OCI-LY3 (cell line): ENCODE results near the gene PARD3B.
"Not testable (repeated sequence)": the region's sequence is repeated elsewhere in the genome, so short reads cannot be mapped to it uniquely, and the experiment has no call there.

ENCODE experiments used
- H2AFZ ChIP-seq: fragments of 200-600, 300-600 bp; shearing (Covaris generic); 2 replicates; pipeline ENCODE4 v1.6.0; 2014; ENCODE audit warnings: antibody characterized with exemption, low read depth, low read length
- H3K27ac ChIP-seq: fragments of 200-600, 300-600 bp; sonication (generic); 2 replicates; pipeline ENCODE4 v1.5.1; 2014; ENCODE audit warnings: mild to moderate bottlenecking, low read length, moderate library complexity, mixed read lengths
- H3K27me3 ChIP-seq: fragments of 200-600, 300-600 bp; sonication (generic); 2 replicates; pipeline ENCODE4 v1.6.1; 2014; ENCODE audit warnings: low read depth, low read length, mixed read lengths
- H3K36me3 ChIP-seq: fragments of 200-600, 300-600 bp; sonication (generic); replicated peaks from 2 replicates; pipeline ENCODE3; 2014; ENCODE audit warnings: low read depth, low read length, mixed read lengths
- H3K4me1 ChIP-seq: fragments of 300-600, 200-600 bp; sonication (generic); 2 replicates; pipeline ENCODE4 v1.6.1; 2014; ENCODE audit warnings: low read length, mixed read lengths
- H3K4me2 ChIP-seq: fragments of 200-600, 300-600 bp; sonication (generic); 2 replicates; pipeline ENCODE4 v1.6.1; 2014; ENCODE audit warnings: low read length, mixed read lengths
- H3K4me3 ChIP-seq: fragments of 300-600, 200-600 bp; sonication (generic); 2 replicates; pipeline ENCODE4 v1.5.1; 2014; ENCODE audit warnings: antibody characterized with exemption, mild to moderate bottlenecking, low read length, moderate library complexity
- H3K79me2 ChIP-seq: fragments of 300-600, 200-600 bp; shearing (Covaris generic); 2 replicates; pipeline ENCODE4 v1.6.1; 2014; ENCODE audit warnings: mild to moderate bottlenecking, low read length, mixed read lengths
- H3K9ac ChIP-seq: fragments of 300-600, 200-600 bp; shearing (Covaris generic); 2 replicates; pipeline ENCODE4 v1.6.0; 2014; ENCODE audit warnings: mild to moderate bottlenecking, low read length, moderate library complexity
- H3K9me3 ChIP-seq: fragments of 200-600, 300-600 bp; shearing (Covaris generic); 2 replicates; pipeline ENCODE4 v1.6.1; 2014; ENCODE audit warnings: low read length, mixed read lengths; ENCODE audit not compliant: insufficient read depth
- H4K20me1 ChIP-seq: fragments of 200-600, 300-600 bp; sonication (generic); 2 replicates; pipeline ENCODE4 v1.6.1; 2016; ENCODE audit warnings: low read length, mixed read lengths; ENCODE audit not compliant: insufficient read depth
- CTCF ChIP-seq: fragments of 200-600, 300-600 bp; sonication (generic); IDR thresholded peaks from 2 replicates; pipeline ENCODE4 v1.5.1; 2014; ENCODE audit warnings: antibody characterized with exemption, low read length, low read depth
- EZH2phosphoT487 ChIP-seq: fragments of 200-600 bp; shearing (Covaris generic); IDR thresholded peaks from 2 replicates; pipeline ENCODE4 v1.6.1; 2018; ENCODE audit warnings: antibody characterized with exemption, mixed run types, low read depth

The PARD3B gene

DNA sequence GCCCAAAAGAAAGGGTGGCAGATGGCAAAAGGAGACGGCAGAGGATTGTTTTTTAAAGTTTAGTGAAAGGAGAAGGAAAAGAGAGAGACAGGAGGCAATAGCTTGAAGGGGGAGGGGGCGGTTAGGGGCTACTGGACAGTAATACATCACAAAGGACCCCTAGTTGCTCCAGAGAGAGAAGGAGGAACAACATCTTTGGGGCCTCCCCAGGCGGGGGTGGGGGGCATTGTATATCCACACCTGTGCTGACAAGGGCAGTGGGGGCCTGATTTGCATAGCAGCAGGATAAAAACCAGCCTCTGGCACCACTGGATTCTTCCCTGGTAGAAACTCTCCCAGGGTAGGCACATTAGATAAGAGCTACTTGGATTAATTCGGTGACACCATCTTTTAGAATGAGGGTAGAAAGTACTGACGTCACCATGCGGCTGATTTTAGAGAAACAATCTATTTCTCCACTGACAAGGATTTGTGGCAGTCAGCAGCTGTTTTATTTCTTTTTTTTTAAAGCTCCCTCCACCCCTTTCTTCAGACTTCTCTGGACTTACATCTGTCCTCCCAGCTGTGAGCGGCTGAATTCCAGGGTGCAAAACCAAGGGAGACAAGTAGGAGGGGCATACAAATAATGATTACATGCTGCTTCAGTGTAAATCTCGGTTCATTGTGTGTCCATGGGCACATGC is 937.3 kb downstream of the PARD3B start:
- no peaks in the 10 kb centered on the region for H3K9me3 ChIP-seq
- H2AFZ ChIP-seq, result no peak overlapping the region
- H3K27me3 ChIP-seq, result peaks cover 17% of the 10 kb centered on the region
- H3K4me3 ChIP-seq, result no peak overlapping the region
- no peaks in the 10 kb centered on the region for H3K36me3 ChIP-seq
- no peaks in the 10 kb centered on the region for H3K4me1 ChIP-seq
- TF ChIP-seq EZH2phosphoT487 (no peak), CTCF (no peak)
- no peaks in the 10 kb centered on the region for H3K79me2 ChIP-seq
- no peak overlapping the region for H3K9ac ChIP-seq
- H4K20me1 ChIP-seq, result no peaks in the 10 kb centered on the region
- H3K27ac ChIP-seq, result no peak overlapping the region
- no peak overlapping the region for H3K4me2 ChIP-seq

- no peak overlapping the region for H3K4me3 ChIP-seq
- no peaks in the 10 kb centered on the region for H3K79me2 ChIP-seq
- H3K4me2 ChIP-seq, result no peak overlapping the region
Measured at GRCh38 chr2:205483095-205483494, 937.8 kb downstream of the PARD3B start.

DNA sequence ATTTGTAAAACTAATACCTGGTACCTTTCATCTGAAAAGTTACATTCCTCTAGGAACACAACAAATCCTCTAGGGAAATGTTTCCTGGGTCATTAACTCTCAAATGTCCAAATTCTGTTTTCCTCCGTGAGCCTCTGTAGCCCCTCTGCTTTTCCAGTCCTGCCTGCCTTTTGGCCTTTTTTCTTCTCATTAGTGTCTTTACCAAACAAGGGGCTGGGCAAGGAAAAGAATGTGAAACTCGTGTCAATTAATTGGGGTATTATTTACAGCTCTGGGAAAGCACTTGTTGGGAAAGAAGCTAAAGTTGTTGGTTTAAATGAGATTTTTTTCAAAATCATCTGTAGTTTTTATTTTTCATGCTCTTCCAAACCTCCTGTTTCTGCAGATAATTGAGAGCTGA is 938.9 kb downstream of the PARD3B start:
- TF ChIP-seq CTCF (no peak), EZH2phosphoT487 (no peak)
- Histone ChIP-seq H3K36me3 (no peaks in the 10 kb centered on the region), H3K4me1 (no peaks in the 10 kb centered on the region), H3K79me2 (no peaks in the 10 kb centered on the region), H4K20me1 (no peaks in the 10 kb centered on the region), H3K4me3 (no peak overlapping the region), H3K4me2 (no peak overlapping the region), H3K9me3 (no peaks in the 10 kb centered on the region), H3K27ac (no peak overlapping the region), H2AFZ (no peak overlapping the region), H3K9ac (no peak overlapping the region), H3K27me3 (peaks cover 17% of the 10 kb centered on the region)

More at GRCh38 chr2:205483095-205483494, 937.8 kb downstream of the PARD3B start:
- no peak overlapping the region for H2AFZ ChIP-seq
- no peak overlapping the region for H3K9ac ChIP-seq
- H3K27ac ChIP-seq, result no peak overlapping the region
- H3K27me3 ChIP-seq, result peaks cover 17% of the 10 kb centered on the region
- no peaks in the 10 kb centered on the region for H3K36me3 ChIP-seq
- no peaks in the 10 kb centered on the region for H3K9me3 ChIP-seq
- no peaks in the 10 kb centered on the region for H4K20me1 ChIP-seq
- H3K4me1 ChIP-seq, result no peaks in the 10 kb centered on the region
- TF ChIP-seq EZH2phosphoT487 (no peak), CTCF (no peak)

GRCh38 chr2:205484764-205485163 is 939.5 kb downstream of the PARD3B start:
- H3K4me3 ChIP-seq, result no peak overlapping the region
- no peaks in the 10 kb centered on the region for H3K9me3 ChIP-seq
- H4K20me1 ChIP-seq, result no peaks in the 10 kb centered on the region
- H3K4me1 ChIP-seq, result no peaks in the 10 kb centered on the region
- no peak overlapping the region for H3K9ac ChIP-seq
- H3K79me2 ChIP-seq, result no peaks in the 10 kb centered on the region
- no peaks in the 10 kb centered on the region for H3K36me3 ChIP-seq
- TF ChIP-seq EZH2phosphoT487, result no peak
- no peak overlapping the region for H2AFZ ChIP-seq
- H3K27ac ChIP-seq, result no peak overlapping the region
- H3K27me3 ChIP-seq, result peaks cover 17% of the 10 kb centered on the region
- H3K4me2 ChIP-seq, result no peak overlapping the region

DNA sequence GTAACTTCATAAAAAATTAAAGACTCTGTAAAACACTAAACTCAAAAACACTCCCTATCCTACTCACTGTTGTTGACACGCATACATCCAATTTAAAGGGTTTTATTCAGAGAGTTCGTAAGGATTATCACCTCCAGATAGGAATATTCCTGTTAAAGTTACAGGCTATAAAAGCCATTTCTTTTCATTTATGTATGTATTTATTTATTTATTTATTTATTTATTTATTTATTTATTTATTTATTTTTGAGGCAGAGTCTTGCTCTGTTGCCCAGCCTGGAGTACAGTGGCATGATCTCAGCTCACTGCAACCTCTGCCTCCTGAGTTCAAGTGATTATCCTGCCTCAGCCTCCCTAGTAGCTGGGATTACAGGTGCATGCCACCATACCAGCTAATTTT is 948.3 kb downstream of the PARD3B start:
- H3K4me1 ChIP-seq, H3K4me3 ChIP-seq, H3K36me3 ChIP-seq, H3K9ac ChIP-seq, H3K27ac ChIP-seq, H3K79me2 ChIP-seq, H4K20me1 ChIP-seq, H2AFZ ChIP-seq, H3K9me3 ChIP-seq, H3K27me3 ChIP-seq, H3K4me2 ChIP-seq: not testable (repeated sequence)
